ENCODE results near the gene GABRD.

The GABRD gene

GRCh38 chr1:2053784-2054376 is 34.7 kb downstream of the GABRD start:
- no peak for DNase-seq (ENCODE audit: low read depth)

- DNase-seq (ENCODE audit: low read depth): no peak
Measured at GRCh38 chr1:2054560-2054959, 35.4 kb downstream of the GABRD start.

- no peak for DNase-seq (ENCODE audit: low read depth)
Measured at GRCh38 chr1:2055911-2056575, 36.9 kb downstream of the GABRD start.

- no peak for DNase-seq (ENCODE audit: low read depth)
Measured at GRCh38 chr1:2056955-2057590, 37.9 kb downstream of the GABRD start.

GRCh38 chr1:2059290-2059953 is 40.3 kb downstream of the GABRD start:
- no peak for DNase-seq (ENCODE audit: low read depth)

- no peak for DNase-seq (ENCODE audit: low read depth)
Measured at GRCh38 chr1:2060072-2060471, 40.9 kb downstream of the GABRD start.

GRCh38 chr1:2060535-2060934 is 41.4 kb downstream of the GABRD start:
- DNase-seq (ENCODE audit: low read depth): no peak

GRCh38 chr1:2061065-2061778 is 42.1 kb downstream of the GABRD start:
- DNase-seq (ENCODE audit: low read depth): no peak

- no peak for DNase-seq (ENCODE audit: low read depth)
Measured at GRCh38 chr1:2065699-2066098, 46.6 kb downstream of the GABRD start.

GRCh38 chr1:2067393-2067792 is 48.2 kb downstream of the GABRD start:
- DNase-seq (ENCODE audit: low read depth): no peak

- DNase-seq (ENCODE audit: low read depth): no peak
Measured at GRCh38 chr1:2067981-2068380, 48.8 kb downstream of the GABRD start.

- no peak for DNase-seq (ENCODE audit: low read depth)
Measured at GRCh38 chr1:2068951-2069350, 49.8 kb downstream of the GABRD start.

- no peak for DNase-seq (ENCODE audit: low read depth)
Measured at GRCh38 chr1:2070016-2070415, 50.9 kb downstream of the GABRD start.

- no peak for DNase-seq (ENCODE audit: low read depth)
Measured at GRCh38 chr1:2070800-2071530, 51.8 kb downstream of the GABRD start.

- DNase-seq (ENCODE audit: low read depth): no peak
Measured at GRCh38 chr1:2072109-2072806, 53.1 kb downstream of the GABRD start.

- DNase-seq (ENCODE audit: low read depth): no peak
Measured at GRCh38 chr1:2072891-2073290, 53.7 kb downstream of the GABRD start.

- DNase-seq (ENCODE audit: low read depth): no peak
Measured at GRCh38 chr1:2073382-2074230, 54.5 kb downstream of the GABRD start.

- no peak for DNase-seq (ENCODE audit: low read depth)
Measured at GRCh38 chr1:2074396-2074795, 55.3 kb downstream of the GABRD start.

- DNase-seq (ENCODE audit: low read depth): no peak
Measured at GRCh38 chr1:2074944-2075740, 56.0 kb downstream of the GABRD start.

Data from stimulated activated CD8-positive, alpha-beta memory T cell treated with anti-CD3 and anti-CD28 coated beads, Interleukin-7, amount 100 ng/mL, for 24 hours (primary cell).